IPS DF 6.9 (cell line): ENCODE measurements around the gene CCSER1.

Source experiments
- DNase-seq: peaks from one replicate; pipeline ENCODE4 v3.0.0-alpha.2; 2013; ENCODE audit warnings: low read depth, low spot score
- H3K27ac ChIP-seq: one replicate; pipeline ENCODE4 v1.5.1; 2013; ENCODE audit warnings: low read length, control low read depth
- H3K27me3 ChIP-seq: 2 replicates; pipeline ENCODE4 v1.6.1; 2013; ENCODE audit warnings: mild to moderate bottlenecking, low read length; ENCODE audit not compliant: control insufficient read depth, insufficient read depth
- H3K36me3 ChIP-seq: 2 replicates; pipeline ENCODE4 v1.6.1; 2013; ENCODE audit warnings: low read length; ENCODE audit not compliant: control insufficient read depth, insufficient read depth
- H3K4me1 ChIP-seq: 2 replicates; pipeline ENCODE4 v1.6.1; 2013; ENCODE audit warnings: low read length; ENCODE audit not compliant: control insufficient read depth, insufficient read depth
- H3K4me3 ChIP-seq: 2 replicates; pipeline ENCODE4 v1.5.1; 2013; ENCODE audit warnings: mild to moderate bottlenecking, low read length
- H3K9me3 ChIP-seq: 2 replicates; pipeline ENCODE4 v1.6.1; 2013; ENCODE audit warnings: low read length, inconsistent platforms; ENCODE audit not compliant: control insufficient read depth, insufficient read depth
- WGBS: extraction: QIAGEN DNeasy Blood & Tissue Kit; methylation state at CpG from one replicate; pipeline ENCODE4 v1.1.7; 2013; ENCODE audit warnings: mixed read lengths, missing lambda C conversion rate; ENCODE audit not compliant: insufficient read length, insufficient coverage; 5-methylcytosine and 5-hydroxymethylcytosine counted together

Gene CCSER1

GRCh38 chr4:91630054-91630453, 1502.9 kb downstream of the CCSER1 start:
- no peak for DNase-seq
- no peak overlapping the region for H3K27ac ChIP-seq
- H3K36me3 ChIP-seq, result peaks cover 3% of the 10 kb centered on the region; the same call in 1 of the 2 replicates
- H3K4me1 ChIP-seq, result no peaks in the 10 kb centered on the region
- no CpG with 5 or more reads among the region's 1 CpG for WGBS
- no peaks in the 10 kb centered on the region for H3K9me3 ChIP-seq
- no peak overlapping the region for H3K4me3 ChIP-seq
- H3K27me3 ChIP-seq, result no peaks in the 10 kb centered on the region

- Histone ChIP-seq H3K27me3 (no peaks in the 10 kb centered on the region), H3K4me3 (no peak overlapping the region), H3K9me3 (no peaks in the 10 kb centered on the region), H3K27ac (no peak overlapping the region), H3K36me3 (peaks cover 3% of the 10 kb centered on the region; the same call in 1 of the 2 replicates), H3K4me1 (no peaks in the 10 kb centered on the region)
- DNase-seq, result no peak
These were observed 1503.6 kb downstream of the CCSER1 start for GRCh38 chr4:91630764-91631163.

- no peak overlapping the region for H3K27ac ChIP-seq
- WGBS, result no CpG with 5 or more reads among the region's 3 CpGs
- H3K36me3 ChIP-seq, result peaks cover 3% of the 10 kb centered on the region; the same call in 1 of the 2 replicates
- no peak for DNase-seq
- no peaks in the 10 kb centered on the region for H3K4me1 ChIP-seq
- no peak overlapping the region for H3K4me3 ChIP-seq
- no peaks in the 10 kb centered on the region for H3K9me3 ChIP-seq
- H3K27me3 ChIP-seq, result no peaks in the 10 kb centered on the region
These were observed 1504.1 kb downstream of the CCSER1 start for GRCh38 chr4:91631335-91631734.

- Histone ChIP-seq H3K27me3 (no peaks in the 10 kb centered on the region), H3K36me3 (no peaks in the 10 kb centered on the region), H3K9me3 (no peaks in the 10 kb centered on the region), H3K4me3 (no peak overlapping the region), H3K27ac (no peak overlapping the region), H3K4me1 (no peaks in the 10 kb centered on the region)
- no CpG with 5 or more reads among the region's 4 CpGs for WGBS
- DNase-seq, result no peak
These were observed 1508.9 kb downstream of the CCSER1 start for GRCh38 chr4:91636083-91636482.
